Measurements from ENCODE around the gene CYGB.

DNA sequence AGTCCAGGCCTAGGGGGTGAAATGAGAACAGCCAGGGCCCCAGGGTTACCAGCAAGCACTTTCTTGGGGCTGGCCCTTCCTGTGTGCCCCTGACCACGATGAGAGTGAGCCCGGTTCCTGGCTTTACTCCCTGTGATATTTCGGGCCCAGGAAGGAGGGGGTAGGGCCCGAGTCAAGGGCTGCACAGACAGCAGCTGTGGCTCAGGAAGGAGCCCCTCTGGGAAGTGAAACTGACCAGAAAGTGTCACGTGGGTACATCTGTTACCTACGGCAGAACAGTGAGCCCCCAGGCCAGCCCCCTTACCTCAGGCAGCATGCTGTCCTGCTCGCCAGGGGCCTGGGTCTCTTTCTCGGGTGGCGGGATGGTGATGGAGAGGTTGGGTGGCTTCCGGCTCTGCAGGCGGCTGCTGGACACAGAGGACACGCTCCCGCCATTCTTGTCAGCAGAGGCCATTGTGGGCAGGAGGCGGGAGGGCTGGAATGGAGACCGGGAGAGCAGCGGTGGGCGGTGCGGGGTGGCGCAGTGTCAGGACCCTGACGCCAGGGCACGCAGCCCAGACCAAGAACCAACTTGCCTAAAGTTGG lies 56.3 kb downstream of the CYGB start:
- TF ChIP-seq, protein P1, sequence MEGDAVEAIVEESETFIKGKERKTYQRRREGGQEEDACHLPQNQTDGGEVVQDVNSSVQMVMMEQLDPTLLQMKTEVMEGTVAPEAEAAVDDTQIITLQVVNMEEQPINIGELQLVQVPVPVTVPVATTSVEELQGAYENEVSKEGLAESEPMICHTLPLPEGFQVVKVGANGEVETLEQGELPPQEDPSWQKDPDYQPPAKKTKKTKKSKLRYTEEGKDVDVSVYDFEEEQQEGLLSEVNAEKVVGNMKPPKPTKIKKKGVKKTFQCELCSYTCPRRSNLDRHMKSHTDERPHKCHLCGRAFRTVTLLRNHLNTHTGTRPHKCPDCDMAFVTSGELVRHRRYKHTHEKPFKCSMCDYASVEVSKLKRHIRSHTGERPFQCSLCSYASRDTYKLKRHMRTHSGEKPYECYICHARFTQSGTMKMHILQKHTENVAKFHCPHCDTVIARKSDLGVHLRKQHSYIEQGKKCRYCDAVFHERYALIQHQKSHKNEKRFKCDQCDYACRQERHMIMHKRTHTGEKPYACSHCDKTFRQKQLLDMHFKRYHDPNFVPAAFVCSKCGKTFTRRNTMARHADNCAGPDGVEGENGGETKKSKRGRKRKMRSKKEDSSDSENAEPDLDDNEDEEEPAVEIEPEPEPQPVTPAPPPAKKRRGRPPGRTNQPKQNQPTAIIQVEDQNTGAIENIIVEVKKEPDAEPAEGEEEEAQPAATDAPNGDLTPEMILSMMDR (IDR thresholded peaks at IDR 0.05; ENCODE audit: low read depth, low read length, poor library complexity, severe bottlenecking) = no peak
- no peak for TF ChIP-seq EZH2phosphoT487 (IDR thresholded peaks at IDR 0.05; ENCODE audit: borderline replicate concordance, low read length)

Data from DOHH2 (cell line).